ENCODE measurements around the gene MMP11.

- TF ChIP-seq CTCF (conservative IDR thresholded peaks at IDR 0.05) (no peak), ZFX (IDR thresholded peaks at IDR 0.05) (no peak)
These were observed 18.4 kb downstream of the MMP11 start for GRCh38 chr22:23790819-23791737.

Measured in C4-2B (cell line).